Measurements from ENCODE around the gene EDNRA.

DNA sequence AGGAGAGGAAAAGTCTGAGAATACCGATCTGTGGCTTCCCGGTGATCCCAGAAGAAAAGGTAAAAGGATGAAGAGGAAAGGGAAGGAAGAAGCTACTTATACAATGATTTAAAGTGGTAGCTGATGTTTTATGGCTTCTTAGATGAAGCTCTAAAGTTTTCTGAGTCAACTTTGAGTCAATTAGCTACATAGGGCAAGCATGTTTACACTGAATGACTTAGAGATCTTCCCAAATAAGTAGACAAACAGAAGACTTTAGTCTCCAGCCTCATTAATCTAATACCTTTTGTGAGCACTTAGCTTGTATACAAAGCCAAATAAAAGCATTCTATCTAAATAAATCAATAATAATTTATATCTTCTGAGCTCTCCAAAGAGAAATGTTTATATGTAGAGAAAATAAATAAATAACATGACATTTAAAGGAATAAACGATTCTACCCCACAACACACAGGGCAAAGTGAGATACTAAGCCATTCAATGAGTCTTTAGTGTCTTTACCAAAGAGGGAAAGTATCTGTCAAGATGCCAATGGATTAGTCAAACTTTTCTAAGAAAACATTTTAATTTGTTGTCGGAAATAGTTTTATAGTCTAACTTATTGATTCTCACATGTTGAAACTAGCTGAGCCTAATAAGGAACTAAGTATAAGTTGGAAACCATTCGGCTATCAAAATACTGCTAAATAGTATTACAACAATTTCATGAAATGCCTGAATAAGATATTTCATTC, 90.3 kb downstream of the EDNRA start:
- TF ChIP-seq POLR2A (IDR thresholded peaks at IDR 0.05; ENCODE audit: low read depth, low read length) = no peak
- TF ChIP-seq POLR2AphosphoS5 (IDR thresholded peaks at IDR 0.05; ENCODE audit: low read depth, low read length) = no peak
- no peak for TF ChIP-seq TAF1 (IDR thresholded peaks at IDR 0.05; ENCODE audit: borderline replicate concordance, low read depth, low read length)

Data from GM12892 (cell line).